Left ventricle myocardium inferior (tissue), 1 donor: Measurements from ENCODE around the gene COL21A1. TPM values are rescaled to one million over a fixed set of nuclear protein-coding genes. Genes with fewer than 3 reads are reported as not detected.

ENCODE experiments used
- DNase-seq: peaks from one replicate; pipeline ENCODE4 v3.0.0-alpha.2; 2020
- H3K27ac ChIP-seq: fragments of 200-600 bp; replicated peaks from 2 replicates; pipeline ENCODE4 v1.8.0; 2021
- H3K27me3 ChIP-seq: fragments of 200-600 bp; 2 replicates; pipeline ENCODE4 v1.8.0; 2021; ENCODE audit warnings: low read depth
- H3K36me3 ChIP-seq: fragments of 200-600 bp; 2 replicates; pipeline ENCODE4 v1.8.0; 2021
- H3K4me1 ChIP-seq: fragments of 200-600 bp; 2 replicates; pipeline ENCODE4 v1.8.0; 2021
- H3K4me3 ChIP-seq: fragments of 200-600 bp; 2 replicates; pipeline ENCODE4 v1.8.0; 2021; ENCODE audit warnings: mild to moderate bottlenecking, moderate library complexity
- H3K9me3 ChIP-seq: fragments of 200-600 bp; replicated peaks from 2 replicates; pipeline ENCODE4 v1.8.0; 2021
- CTCF ChIP-seq: fragments of 200-600 bp; IDR thresholded peaks from 2 replicates; pipeline ENCODE4 v1.8.0; 2021; ENCODE audit warnings: antibody characterized with exemption, mild to moderate bottlenecking, borderline replicate concordance
- intact Hi-C: fragments of 100-400 bp; cut with micrococcal nuclease; formaldehyde crosslinking; loops from one replicate; pipeline ENCODE4 v1.11.0; 2022
- total RNA-seq: library from RNA; stranded (reverse); fragmentation: NEBNext Ultra II Directional; extraction: Animal tissue kit (Norgen Biotek cat#: 25700); gene quantifications from one replicate; pipeline ENCODE4 v1.2.1, GENCODE V29; 2021
- donor health status: DM: no; HTN: yes; CAD: no; lungs with severe emphysema.

Gene COL21A1
- total RNA-seq, 1 donor from 2014 or later: 54.3 TPM

GRCh38 chr6:56055081-56055704 is 192.2 kb downstream of the COL21A1 start:
- H3K27ac ChIP-seq: no peak overlapping the region
- no peak for TF ChIP-seq CTCF
- no peaks in the 10 kb centered on the region for H3K4me1 ChIP-seq
- intact Hi-C loops: no loop called here
- no peak for DNase-seq
- peaks cover 10% of the 10 kb centered on the region for H3K36me3 ChIP-seq
- no peaks in the 10 kb centered on the region for H3K27me3 ChIP-seq
- no peaks in the 10 kb centered on the region for H3K9me3 ChIP-seq
- no peak overlapping the region for H3K4me3 ChIP-seq

- no peak overlapping the region for H3K4me3 ChIP-seq
- H3K27me3 ChIP-seq: no peaks in the 10 kb centered on the region
- DNase-seq: no peak
- no peaks in the 10 kb centered on the region for H3K36me3 ChIP-seq
- H3K4me1 ChIP-seq: no peaks in the 10 kb centered on the region
- TF ChIP-seq CTCF: no peak
- no peak overlapping the region for H3K27ac ChIP-seq
- H3K9me3 ChIP-seq: no peaks in the 10 kb centered on the region
- intact Hi-C loops: no loop called here
Measured at GRCh38 chr6:56051202-56051598, 196.2 kb downstream of the COL21A1 start.

GRCh38 chr6:56050530-56051201 is 196.7 kb downstream of the COL21A1 start:
- no peak overlapping the region for H3K4me3 ChIP-seq
- intact Hi-C loops: no loop called here
- no peaks in the 10 kb centered on the region for H3K36me3 ChIP-seq

GRCh38 chr6:56048601-56049000 is 198.8 kb downstream of the COL21A1 start:
- TF ChIP-seq CTCF: no peak
- Histone ChIP-seq H3K4me3 (no peak overlapping the region), H3K4me1 (no peaks in the 10 kb centered on the region), H3K9me3 (no peaks in the 10 kb centered on the region), H3K27ac (no peak overlapping the region), H3K27me3 (no peaks in the 10 kb centered on the region), H3K36me3 (no peaks in the 10 kb centered on the region)
- intact Hi-C loops: no loop called here
- no peak for DNase-seq

More at GRCh38 chr6:56050530-56051201, 196.7 kb downstream of the COL21A1 start:
- Histone ChIP-seq H3K4me1 (no peaks in the 10 kb centered on the region), H3K27ac (no peak overlapping the region), H3K27me3 (no peaks in the 10 kb centered on the region), H3K9me3 (no peaks in the 10 kb centered on the region)
- TF ChIP-seq CTCF: no peak
- DNase-seq: no peak

GRCh38 chr6:56047931-56048540 is 199.3 kb downstream of the COL21A1 start:
- H3K4me1 ChIP-seq: no peaks in the 10 kb centered on the region
- no peak for TF ChIP-seq CTCF
- H3K36me3 ChIP-seq: no peaks in the 10 kb centered on the region
- no peak overlapping the region for H3K27ac ChIP-seq
- no peaks in the 10 kb centered on the region for H3K27me3 ChIP-seq
- DNase-seq: no peak
- intact Hi-C loops: no loop called here
- H3K4me3 ChIP-seq: no peak overlapping the region
- H3K9me3 ChIP-seq: no peaks in the 10 kb centered on the region
